AG10803 (cell line): ENCODE results near the gene LIX1.

Experiments used
- DNase-seq: peaks from one replicate; pipeline ENCODE4 v3.0.0; 2010; ENCODE audit warnings: low read depth
- H3K4me3 ChIP-seq: 2 replicates; pipeline ENCODE4 v1.5.1; 2011; ENCODE audit warnings: mild to moderate bottlenecking, low read length, control low read depth
- TF ChIP-seq, protein P1 (sequence below): conservative IDR thresholded peaks from 2 replicates; pipeline ENCODE4 v1.5.1; 2011; ENCODE audit warnings: mild to moderate bottlenecking, low read length, control low read depth, inconsistent platforms

LIX1 gene

GRCh38 chr5:97067296-97067850 lies 75.0 kb downstream of the LIX1 start:
- TF ChIP-seq, protein P1, sequence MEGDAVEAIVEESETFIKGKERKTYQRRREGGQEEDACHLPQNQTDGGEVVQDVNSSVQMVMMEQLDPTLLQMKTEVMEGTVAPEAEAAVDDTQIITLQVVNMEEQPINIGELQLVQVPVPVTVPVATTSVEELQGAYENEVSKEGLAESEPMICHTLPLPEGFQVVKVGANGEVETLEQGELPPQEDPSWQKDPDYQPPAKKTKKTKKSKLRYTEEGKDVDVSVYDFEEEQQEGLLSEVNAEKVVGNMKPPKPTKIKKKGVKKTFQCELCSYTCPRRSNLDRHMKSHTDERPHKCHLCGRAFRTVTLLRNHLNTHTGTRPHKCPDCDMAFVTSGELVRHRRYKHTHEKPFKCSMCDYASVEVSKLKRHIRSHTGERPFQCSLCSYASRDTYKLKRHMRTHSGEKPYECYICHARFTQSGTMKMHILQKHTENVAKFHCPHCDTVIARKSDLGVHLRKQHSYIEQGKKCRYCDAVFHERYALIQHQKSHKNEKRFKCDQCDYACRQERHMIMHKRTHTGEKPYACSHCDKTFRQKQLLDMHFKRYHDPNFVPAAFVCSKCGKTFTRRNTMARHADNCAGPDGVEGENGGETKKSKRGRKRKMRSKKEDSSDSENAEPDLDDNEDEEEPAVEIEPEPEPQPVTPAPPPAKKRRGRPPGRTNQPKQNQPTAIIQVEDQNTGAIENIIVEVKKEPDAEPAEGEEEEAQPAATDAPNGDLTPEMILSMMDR = no peak
- DNase-seq = no peak
- no peak overlapping the region for H3K4me3 ChIP-seq

GRCh38 chr5:97065475-97065874 lies 76.9 kb downstream of the LIX1 start:
- DNase-seq = no peak
- H3K4me3 ChIP-seq = no peak overlapping the region
- TF ChIP-seq, protein P1 = no peak

DNA sequence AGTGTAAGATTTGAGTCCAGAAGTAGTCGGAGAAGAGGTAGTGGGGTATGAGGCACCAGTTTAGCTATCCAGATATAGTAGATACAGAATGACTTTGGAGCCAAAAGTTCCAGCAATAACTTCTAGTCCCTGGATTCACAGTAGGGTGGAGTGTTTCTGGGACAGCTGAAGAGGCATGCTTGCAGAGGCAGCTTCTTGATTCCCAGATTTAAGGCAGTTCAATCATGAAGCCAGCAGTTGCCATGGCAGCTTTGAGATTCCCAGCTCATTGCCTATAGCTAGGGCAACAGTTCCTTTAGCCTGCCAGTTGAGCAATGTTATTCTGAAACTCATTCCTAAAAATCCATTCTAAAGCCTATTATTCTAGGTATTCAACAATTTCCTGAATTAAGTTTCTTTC lies 79.2 kb downstream of the LIX1 start:
- DNase-seq = no peak
- TF ChIP-seq, protein P1 = no peak
- H3K4me3 ChIP-seq = no peak overlapping the region

- no peak overlapping the region for H3K4me3 ChIP-seq
- no peak for DNase-seq
- TF ChIP-seq, protein P1 = no peak
Observed at GRCh38 chr5:97062046-97062445, 80.4 kb downstream of the LIX1 start.

DNA sequence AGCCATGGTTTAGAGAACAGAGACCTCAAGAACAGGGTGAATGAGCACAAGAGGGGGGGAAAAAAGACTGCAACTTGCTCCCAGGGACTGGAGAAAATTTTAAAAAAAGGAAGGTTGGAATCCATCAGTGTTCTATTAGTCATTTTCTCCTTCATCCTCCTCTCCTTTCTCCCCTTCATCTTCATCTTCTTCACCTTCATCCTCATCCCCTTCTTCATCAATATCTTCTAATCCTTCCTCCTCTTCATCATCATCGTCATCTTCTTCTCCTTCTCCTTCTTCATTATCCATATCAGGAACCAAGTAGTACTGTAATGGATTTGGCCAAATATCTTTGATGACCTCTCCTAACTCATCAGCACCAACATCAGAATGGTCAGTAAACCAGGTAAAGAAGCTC lies 86.1 kb downstream of the LIX1 start:
- TF ChIP-seq, protein P1 = no peak
- H3K4me3 ChIP-seq = no peak overlapping the region
- DNase-seq = no peak

GRCh38 chr5:97049175-97049574 lies 93.2 kb downstream of the LIX1 start:
- DNase-seq = no peak
- TF ChIP-seq, protein P1 = no peak
- no peak overlapping the region for H3K4me3 ChIP-seq

- no peak for DNase-seq
- TF ChIP-seq, protein P1 = no peak
Observed at GRCh38 chr5:97047076-97047475, 95.3 kb downstream of the LIX1 start.

More at GRCh38 chr5:97047076-97047475, 95.3 kb downstream of the LIX1 start:
- no peak overlapping the region for H3K4me3 ChIP-seq
